ENCODE data around the gene ABCC8. TPM values are rescaled to one million over a fixed set of nuclear protein-coding genes. Genes with fewer than 3 reads are reported as not detected.

The ABCC8 gene
- total and polyA plus RNA-seq, 2 of the 8 experiments (the other 6 are each of a cell fraction or from before 2014, with no cell fraction given) = 3.7 to 4.9 TPM

- TF ChIP-seq RNF2 (IDR thresholded peaks at IDR 0.05; ENCODE audit: borderline replicate concordance, low read depth, low read length, missing control alignments, poor library complexity, severe bottlenecking) = no peak
Measured at GRCh38 chr11:17410606-17411379, 65.9 kb downstream of the ABCC8 start (continued).
